ENCODE results near the gene LSM6.

Gene LSM6

GRCh38 chr4:146210890-146211289 is 35.4 kb downstream of the LSM6 start:
- H3K9ac ChIP-seq (ENCODE audit: low read depth, low read length) = no peak overlapping the region
- H3K4me1 ChIP-seq (ENCODE audit: insufficient read depth, low read length) = no peaks in the 10 kb centered on the region
- H3K36me3 ChIP-seq (ENCODE audit: insufficient read depth, low read length) = no peaks in the 10 kb centered on the region
- no peaks in the 10 kb centered on the region for H3K9me3 ChIP-seq (ENCODE audit: control insufficient read depth, insufficient read depth, low read length)

- H3K9me3 ChIP-seq (ENCODE audit: control insufficient read depth, insufficient read depth, low read length) = no peaks in the 10 kb centered on the region
- no peak overlapping the region for H3K9ac ChIP-seq (ENCODE audit: low read depth, low read length)
- no peaks in the 10 kb centered on the region for H3K4me1 ChIP-seq (ENCODE audit: insufficient read depth, low read length)
- no peaks in the 10 kb centered on the region for H3K36me3 ChIP-seq (ENCODE audit: insufficient read depth, low read length)
Observed at GRCh38 chr4:146211440-146211839, 35.9 kb downstream of the LSM6 start.

- Histone ChIP-seq H3K4me1 (ENCODE audit: insufficient read depth, low read length) (no peaks in the 10 kb centered on the region), H3K9ac (ENCODE audit: low read depth, low read length) (no peak overlapping the region), H3K9me3 (ENCODE audit: control insufficient read depth, insufficient read depth, low read length) (no peaks in the 10 kb centered on the region), H3K36me3 (ENCODE audit: insufficient read depth, low read length) (no peaks in the 10 kb centered on the region)
Observed at GRCh38 chr4:146212781-146213180, 37.3 kb downstream of the LSM6 start.

- H3K4me1 ChIP-seq (ENCODE audit: insufficient read depth, low read length) = no peaks in the 10 kb centered on the region
Observed at GRCh38 chr4:146214238-146214637, 38.7 kb downstream of the LSM6 start, which contains the start of gene REELD1. Gene REELD1 (plus strand): TSS chr4:146214538. CDS start chr4:146216953, 2,415 bp downstream.

GRCh38 chr4:146222313-146222712 is 46.8 kb downstream of the LSM6 start:
- Histone ChIP-seq H3K4me1 (ENCODE audit: insufficient read depth, low read length) (no peaks in the 10 kb centered on the region), H3K36me3 (ENCODE audit: insufficient read depth, low read length) (no peaks in the 10 kb centered on the region), H3K9me3 (ENCODE audit: control insufficient read depth, insufficient read depth, low read length) (no peaks in the 10 kb centered on the region), H3K9ac (ENCODE audit: low read depth, low read length) (no peak overlapping the region)

More at GRCh38 chr4:146214238-146214637, 38.7 kb downstream of the LSM6 start, which contains the start of gene REELD1:
- no peak within 1 kb of the TSS for H3K9ac ChIP-seq (ENCODE audit: low read depth, low read length)
- H3K36me3 ChIP-seq (ENCODE audit: insufficient read depth, low read length) = no peaks in the 10 kb centered on the region
- H3K9me3 ChIP-seq (ENCODE audit: control insufficient read depth, insufficient read depth, low read length) = no peaks in the 10 kb centered on the region

- Histone ChIP-seq H3K9ac (ENCODE audit: low read depth, low read length) (no peak overlapping the region), H3K36me3 (ENCODE audit: insufficient read depth, low read length) (no peaks in the 10 kb centered on the region), H3K9me3 (ENCODE audit: control insufficient read depth, insufficient read depth, low read length) (no peaks in the 10 kb centered on the region), H3K4me1 (ENCODE audit: insufficient read depth, low read length) (no peaks in the 10 kb centered on the region)
Observed at GRCh38 chr4:146224326-146224966, 48.9 kb downstream of the LSM6 start.

GRCh38 chr4:146229406-146229805 is 53.9 kb downstream of the LSM6 start:
- no peaks in the 10 kb centered on the region for H3K4me1 ChIP-seq (ENCODE audit: insufficient read depth, low read length)
- H3K9ac ChIP-seq (ENCODE audit: low read depth, low read length) = no peak overlapping the region
- H3K9me3 ChIP-seq (ENCODE audit: control insufficient read depth, insufficient read depth, low read length) = no peaks in the 10 kb centered on the region; the same call in 1 of the 2 replicates
- H3K36me3 ChIP-seq (ENCODE audit: insufficient read depth, low read length) = no peaks in the 10 kb centered on the region

GRCh38 chr4:146232131-146232722 is 56.7 kb downstream of the LSM6 start:
- Histone ChIP-seq H3K9me3 (ENCODE audit: control insufficient read depth, insufficient read depth, low read length) (no peaks in the 10 kb centered on the region; the same call in 1 of the 2 replicates), H3K4me1 (ENCODE audit: insufficient read depth, low read length) (no peaks in the 10 kb centered on the region), H3K9ac (ENCODE audit: low read depth, low read length) (no peak overlapping the region), H3K36me3 (ENCODE audit: insufficient read depth, low read length) (no peaks in the 10 kb centered on the region)

GRCh38 chr4:146235654-146236177 is 60.2 kb downstream of the LSM6 start:
- H3K9ac ChIP-seq (ENCODE audit: low read depth, low read length) = no peak overlapping the region
- H3K9me3 ChIP-seq (ENCODE audit: control insufficient read depth, insufficient read depth, low read length) = no peaks in the 10 kb centered on the region; the same call in 1 of the 2 replicates
- H3K4me1 ChIP-seq (ENCODE audit: insufficient read depth, low read length) = no peaks in the 10 kb centered on the region
- H3K36me3 ChIP-seq (ENCODE audit: insufficient read depth, low read length) = no peaks in the 10 kb centered on the region

- Histone ChIP-seq H3K9ac (ENCODE audit: low read depth, low read length) (no peak overlapping the region), H3K36me3 (ENCODE audit: insufficient read depth, low read length) (no peaks in the 10 kb centered on the region), H3K4me1 (ENCODE audit: insufficient read depth, low read length) (no peaks in the 10 kb centered on the region), H3K9me3 (ENCODE audit: control insufficient read depth, insufficient read depth, low read length) (no peaks in the 10 kb centered on the region; the same call in 1 of the 2 replicates)
Observed at GRCh38 chr4:146236216-146236615, 60.7 kb downstream of the LSM6 start.

GRCh38 chr4:146237092-146237491 is 61.6 kb downstream of the LSM6 start:
- Histone ChIP-seq H3K36me3 (ENCODE audit: insufficient read depth, low read length) (no peaks in the 10 kb centered on the region), H3K4me1 (ENCODE audit: insufficient read depth, low read length) (peaks cover 6% of the 10 kb centered on the region), H3K9me3 (ENCODE audit: control insufficient read depth, insufficient read depth, low read length) (no peaks in the 10 kb centered on the region; the same call in 1 of the 2 replicates), H3K9ac (ENCODE audit: low read depth, low read length) (no peak overlapping the region)

- Histone ChIP-seq H3K36me3 (ENCODE audit: insufficient read depth, low read length) (no peaks in the 10 kb centered on the region), H3K9me3 (ENCODE audit: control insufficient read depth, insufficient read depth, low read length) (no peaks in the 10 kb centered on the region), H3K9ac (ENCODE audit: low read depth, low read length) (no peak overlapping the region), H3K4me1 (ENCODE audit: insufficient read depth, low read length) (peaks cover 6% of the 10 kb centered on the region)
Observed at GRCh38 chr4:146238107-146238506, 62.6 kb downstream of the LSM6 start.

Data from ES-I3 (cell line).